T-cell (primary cell): ENCODE data around the gene CCDC32. TPM values are rescaled to one million over a fixed set of nuclear protein-coding genes. Genes with fewer than 3 reads are reported as not detected.

ENCODE experiments used
- ATAC-seq, 4 experiments: fragments of 200-7000 bp in 3 of 4; fragments of 150-1000 bp in 1 of 4; cut with Tn5 transposase; replicated peaks in 1 of 4; 1 replicate in 3 of 4; 2 replicates in 1 of 4; pipeline ENCODE4 v1.10.0; 2021; ENCODE audit warnings: moderate library complexity in 3 of 4, mild to moderate bottlenecking in 2 of 4, moderate number of reproducible peaks in 1 of 4
- CTCF ChIA-PET, 2 donors: fragments of 300-600 bp; sonication (Branson Sonifier 250); formaldehyde crosslinking; loops; one replicate each; lab custom pipeline; 2022; ENCODE audit warnings: antibody characterized with exemption in 2 of 2; lab: Charles Lee
- POLR2A ChIA-PET, 2 donors: fragments of 300-600 bp; sonication (Branson Sonifier 250); formaldehyde crosslinking; loops; one replicate each; lab custom pipeline; 2022; ENCODE audit warnings: antibody characterized with exemption in 2 of 2; lab: Charles Lee
- DNase-seq, 35 experiments: peaks; one replicate each; pipeline versions ENCODE4 v3.0.0 to v3.0.0-alpha.2; 2013 to 2023
- H3K27ac ChIP-seq: one replicate; pipeline ENCODE4 v1.5.1; 2013; ENCODE audit warnings: low read length
- H3K27me3 ChIP-seq, 2 experiments: replicated peaks in 1 of 2; 1 replicate in 1 of 2; 2 replicates in 1 of 2; pipeline versions ENCODE4 v1.6.1 to v1.7.0; 2013; ENCODE audit warnings: low read length in 1 of 2, mixed read lengths in 1 of 2; ENCODE audit not compliant: control insufficient read depth in 2 of 2, insufficient read depth in 2 of 2; ENCODE audit errors: extremely low read depth in 1 of 2
- H3K36me3 ChIP-seq, 2 donors: 1 replicate in 1 of 2; 2 replicates in 1 of 2; pipeline versions ENCODE4 v1.6.1 to v1.7.0; 2013; ENCODE audit warnings: low read length in 1 of 2; ENCODE audit not compliant: control insufficient read depth in 2 of 2, insufficient read depth in 1 of 2; ENCODE audit errors: extremely low read depth in 1 of 2
- H3K4me1 ChIP-seq, 2 experiments: 1 replicate in 1 of 2; 2 replicates in 1 of 2; pipeline versions ENCODE4 v1.6.1 to v1.7.0; 2013; ENCODE audit warnings: low read length in 2 of 2, mixed read lengths in 1 of 2; ENCODE audit not compliant: insufficient read depth in 2 of 2, control insufficient read depth in 1 of 2; ENCODE audit errors: extremely low read depth in 1 of 2
- H3K4me3 ChIP-seq, 2 donors: 1 replicate in 1 of 2; 2 replicates in 1 of 2; pipeline versions ENCODE4 v1.5.1 to v1.7.0; 2013; ENCODE audit warnings: mild to moderate bottlenecking in 2 of 2, low read length in 1 of 2, moderate library complexity in 1 of 2; ENCODE audit not compliant: control insufficient read depth in 1 of 2; ENCODE audit errors: extremely low read depth in 1 of 2
- H3K9me3 ChIP-seq: 2 replicates; pipeline ENCODE4 v1.7.0; 2013
- H3K27ac Mint-ChIP-seq, 2 donors: one replicate each; pipeline ENCODE4 v1.8.0; 2020 to 2021; ENCODE audit warnings: mild to moderate bottlenecking in 2 of 2, mixed read lengths in 2 of 2
- H3K27me3 Mint-ChIP-seq, 2 donors: one replicate each; pipeline ENCODE4 v1.8.0; 2021 to 2022; ENCODE audit warnings: mixed read lengths in 2 of 2
- H3K36me3 Mint-ChIP-seq: one replicate; pipeline ENCODE4 v1.8.0; 2021; ENCODE audit warnings: mixed read lengths
- H3K4me1 Mint-ChIP-seq, 3 donors: one replicate each; pipeline ENCODE4 v1.8.0; 2020 to 2022; ENCODE audit warnings: mixed read lengths in 3 of 3, mild to moderate bottlenecking in 1 of 3
- H3K4me3 Mint-ChIP-seq, 3 donors: one replicate each; pipeline ENCODE4 v1.8.0; 2020 to 2022; ENCODE audit warnings: mild to moderate bottlenecking in 3 of 3, mixed read lengths in 3 of 3, moderate library complexity in 3 of 3
- H3K9me3 Mint-ChIP-seq, 3 donors: one replicate each; pipeline ENCODE4 v1.8.0; 2020 to 2022; ENCODE audit warnings: mixed read lengths in 3 of 3
- WGBS: methylation state at CpG from one replicate; pipeline ENCODE4 v1.1.5; 2013; ENCODE audit warnings: missing lambda C conversion rate; ENCODE audit not compliant: insufficient coverage; 5-methylcytosine and 5-hydroxymethylcytosine counted together
- total RNA-seq, 35 experiments: library from RNA in 6 of 35; stranded (reverse) in 6 of 35; fragments of 120-200 nt in 1 of 35; gene quantifications; one replicate each; pipeline versions ENCODE4 v1.2.1 to v1.2.4 and lab custom pipeline; 2013 to 2026

The CCDC32 gene
- total RNA-seq, 5 donors from 2014 or later (not counting 1 experiment from before 2014, with no cell fraction given) = 19.9 to 31.5 (median 27.2) TPM

DNA sequence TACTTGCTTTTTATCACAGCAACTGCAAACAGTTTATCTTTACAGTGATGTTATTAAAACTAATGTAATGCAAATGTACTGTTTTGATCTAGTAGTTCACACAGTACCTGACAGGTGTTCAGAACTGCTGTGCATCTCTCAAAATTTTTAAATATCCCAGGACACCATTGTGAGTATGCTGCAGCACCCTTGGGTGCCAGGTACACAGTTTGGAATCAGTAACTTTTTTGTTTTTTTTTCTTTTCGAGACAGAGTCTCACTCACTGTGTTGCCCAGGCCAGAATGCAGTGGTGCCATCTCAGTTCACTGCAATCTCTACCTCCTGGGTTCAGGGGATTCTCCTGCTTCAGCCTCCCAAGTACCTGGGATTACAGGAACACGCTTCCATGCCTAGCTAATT, 32.2 kb upstream of the CCDC32 start:
- CTCF ChIA-PET = interaction anchor here in 1 of 2 donors (0.7 kb wide), 1 partner anchor 295 kb away, joined by 8 read pairs; no protein-coding TSS in a partner anchor
- Mint-ChIP-seq H3K4me1 (peaks cover 17 to 26% (median 25%) of the 10 kb centered on the region in 3 donors), H3K9me3 (no peaks in the 10 kb centered on the region), H3K4me3 (no peak overlapping the region), H3K27me3 (peaks cover 4% of the 10 kb centered on the region in 2 donors), H3K27ac (no peak overlapping the region), H3K36me3 (no peaks in the 10 kb centered on the region)
- H3K4me3 ChIP-seq = no peak overlapping the region
- H3K27ac ChIP-seq = no peak overlapping the region
- H3K9me3 ChIP-seq = no peaks in the 10 kb centered on the region
- POLR2A ChIA-PET = no interaction called here
- H3K36me3 ChIP-seq = no peaks in the 10 kb centered on the region
- 100% methylated on average over 1 of the region's 2 CpGs for WGBS
- peaks cover 0 to 6% of the 10 kb centered on the region in 2 experiments for H3K27me3 ChIP-seq
- ATAC-seq = no peak
- no peak for DNase-seq
- peaks cover 6 to 7% of the 10 kb centered on the region in 2 experiments for H3K4me1 ChIP-seq

DNA sequence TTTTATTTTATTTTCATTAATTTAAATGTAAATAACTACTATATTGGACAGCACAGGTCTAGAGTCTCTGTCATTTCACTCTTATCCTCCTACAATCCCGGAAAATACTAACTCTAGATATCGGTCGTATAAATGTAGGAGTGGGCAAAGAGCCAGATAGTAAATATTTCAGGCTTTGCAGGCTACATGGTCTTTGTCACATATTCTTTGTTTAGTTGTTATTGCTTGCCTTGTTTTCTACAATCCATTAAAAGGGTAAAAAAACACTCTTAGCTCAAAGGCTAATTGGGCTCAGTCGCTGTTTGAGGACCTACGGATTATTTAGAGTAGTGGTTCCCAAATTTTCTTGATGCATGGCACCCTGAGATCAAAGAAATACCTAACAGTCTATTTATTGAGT, 30.9 kb upstream of the CCDC32 start:
- Histone ChIP-seq H3K4me1 (peaks cover 6 to 7% of the 10 kb centered on the region in 2 experiments), H3K27ac (no peak overlapping the region), H3K36me3 (no peaks in the 10 kb centered on the region), H3K27me3 (peaks cover 0 to 6% of the 10 kb centered on the region in 2 experiments), H3K9me3 (no peaks in the 10 kb centered on the region), H3K4me3 (no peak overlapping the region)
- Mint-ChIP-seq H3K27me3 (peaks cover 4% of the 10 kb centered on the region in 2 donors), H3K27ac (no peak overlapping the region), H3K4me3 (no peak overlapping the region), H3K36me3 (no peaks in the 10 kb centered on the region), H3K4me1 (peaks cover 17 to 27% (median 26%) of the 10 kb centered on the region in 3 donors), H3K9me3 (no peaks in the 10 kb centered on the region)
- DNase-seq = no peak
- POLR2A ChIA-PET = interaction anchor here in 1 of 2 donors (0.6 kb wide), 1 partner anchor 30 kb away, joined by 5 read pairs; no protein-coding TSS in a partner anchor
- CTCF ChIA-PET = no interaction called here
- ATAC-seq = no peak
- no CpG with 5 or more reads among the region's 5 CpGs for WGBS

- peak overlapping the region; percentile 85 to 99 (median 90) for H3K4me3 Mint-ChIP-seq
- no peak overlapping the region for H3K27ac ChIP-seq
- peaks cover 4% of the 10 kb centered on the region in 2 donors for H3K27me3 Mint-ChIP-seq
- H3K9me3 ChIP-seq = no peaks in the 10 kb centered on the region
- H3K36me3 ChIP-seq = no peaks in the 10 kb centered on the region
- DNase-seq (no peak), ATAC-seq (no peak)
- POLR2A ChIA-PET = interaction anchor here in 1 of 2 donors (0.6 kb wide), 1 partner anchor 209 kb away, joined by 4 read pairs; no protein-coding TSS in a partner anchor
- H3K9me3 Mint-ChIP-seq = no peaks in the 10 kb centered on the region
- CTCF ChIA-PET = interaction anchor here in 1 of 2 donors (0.9 kb wide), 1 partner anchor 26 kb away, joined by 4 read pairs; the partner anchor contains the start of gene RPUSD2
- H3K27me3 ChIP-seq = peaks cover 0 to 6% of the 10 kb centered on the region in 2 experiments
- WGBS = 59% methylated on average over 4 of the region's 5 CpGs
- H3K4me3 ChIP-seq = no peak overlapping the region
- no peaks in the 10 kb centered on the region for H3K36me3 Mint-ChIP-seq
- peaks cover 6 to 10% of the 10 kb centered on the region in 2 experiments for H3K4me1 ChIP-seq
- H3K27ac Mint-ChIP-seq = no peak overlapping the region
- H3K4me1 Mint-ChIP-seq = peaks cover 21 to 31% (median 29%) of the 10 kb centered on the region in 3 donors
Observed at GRCh38 chr15:40595219-40595618, 30.4 kb upstream of the CCDC32 start.

DNA sequence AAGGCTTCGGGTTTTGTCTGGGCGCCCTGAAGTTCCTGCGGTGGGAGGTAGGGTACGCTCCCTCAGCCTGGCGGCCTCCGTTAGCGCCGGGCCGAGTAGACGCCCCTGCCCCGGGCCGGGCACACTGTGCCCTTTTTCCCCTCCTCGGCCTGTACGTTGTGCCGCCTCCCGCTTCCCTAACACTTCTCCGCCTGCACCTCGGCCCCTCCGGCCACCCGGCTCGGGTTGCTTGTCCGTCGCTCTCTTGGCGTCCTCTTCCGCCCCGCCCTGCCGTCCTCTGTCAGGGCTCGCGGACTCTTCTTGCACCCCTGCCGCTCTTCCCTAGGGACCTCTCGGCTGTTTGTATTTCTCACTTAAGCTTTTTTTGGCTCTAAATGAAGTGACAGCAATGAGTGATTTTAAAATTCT, 29.6 kb upstream of the CCDC32 start:
- Histone ChIP-seq H3K27me3 (peaks cover 0 to 6% of the 10 kb centered on the region in 2 experiments), H3K9me3 (no peaks in the 10 kb centered on the region), H3K36me3 (no peaks in the 10 kb centered on the region), H3K27ac (peak overlapping the region; percentile 89), H3K4me3 (peak overlapping the region; percentile 68 to 96), H3K4me1 (peaks cover 6 to 16% of the 10 kb centered on the region in 2 experiments)
- Mint-ChIP-seq H3K27me3 (peaks cover 4% of the 10 kb centered on the region in 2 donors), H3K9me3 (no peaks in the 10 kb centered on the region), H3K4me1 (peaks cover 26 to 36% (median 31%) of the 10 kb centered on the region in 3 donors), H3K4me3 (peak overlapping the region; percentile 85 to 99 (median 90)), H3K27ac (peak overlapping the region; percentile 25 to 99), H3K36me3 (no peaks in the 10 kb centered on the region)
- peak; percentile 48 to 60 (median 52) for ATAC-seq
- no peak for DNase-seq
- POLR2A ChIA-PET = no interaction called here
- WGBS = under 1% methylated on average over 23 of the region's 31 CpGs
- CTCF ChIA-PET = interaction anchor here in 1 of 2 donors (0.9 kb wide), 1 partner anchor 25 kb away, joined by 4 read pairs; the partner anchor contains the start of gene RPUSD2

DNA sequence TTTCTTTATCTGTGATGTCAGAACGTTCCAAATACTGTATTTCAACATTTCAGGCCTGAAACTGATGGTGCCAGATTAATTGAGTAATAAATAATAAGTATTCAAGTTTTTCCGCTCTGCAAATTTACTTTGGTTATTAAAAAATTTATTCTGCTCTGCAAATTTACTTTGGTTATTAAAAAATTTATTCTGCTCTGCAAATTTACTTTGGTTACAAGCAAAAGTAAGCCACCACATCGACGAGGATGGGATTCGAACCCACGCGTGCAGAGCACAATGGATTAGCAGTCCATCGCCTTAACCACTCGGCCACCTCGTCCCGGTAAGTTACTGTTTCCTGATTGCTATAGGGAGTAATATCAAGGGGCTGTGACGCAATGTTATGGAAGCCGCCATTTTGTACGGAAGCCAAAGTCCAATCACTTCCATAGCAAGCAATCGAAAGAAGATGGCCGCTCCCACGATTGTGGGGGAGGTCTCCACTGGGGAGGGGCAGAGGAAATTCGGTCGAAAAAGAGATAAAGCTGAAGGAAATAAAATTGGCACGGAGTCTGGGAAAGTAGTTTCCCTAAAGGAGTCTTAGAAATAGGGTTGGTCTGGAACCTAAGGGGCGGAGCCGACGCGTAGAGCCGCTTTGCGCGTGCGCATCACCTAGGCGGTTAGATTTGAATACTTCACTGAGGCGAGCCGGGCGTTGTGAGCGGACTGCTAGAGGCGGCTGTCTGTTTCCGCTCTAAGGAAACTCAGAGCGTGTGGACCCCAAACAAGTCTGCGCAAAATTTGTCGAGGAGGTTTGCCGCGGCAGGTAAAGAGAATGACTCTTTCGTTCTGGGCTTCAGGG, 29.0 kb upstream of the CCDC32 start, which contains the start of gene KNL1:
Gene KNL1 (plus strand): TSS at position 662 of the 841 bp plus-strand sequence. CDS start 8,683 bp downstream, outside the sequence.
- Histone ChIP-seq H3K27ac (peak within 1 kb of the TSS; percentile 89), H3K27me3 (peaks cover 0 to 6% of the 10 kb centered on the region in 2 experiments), H3K4me3 (peak within 1 kb of the TSS; percentile 68 to 96), H3K9me3 (no peaks in the 10 kb centered on the region), H3K4me1 (peaks cover 6 to 16% of the 10 kb centered on the region in 2 experiments), H3K36me3 (no peaks in the 10 kb centered on the region)
- Mint-ChIP-seq H3K27me3 (peaks cover 4% of the 10 kb centered on the region in 2 donors), H3K4me1 (peaks cover 27 to 36% (median 31%) of the 10 kb centered on the region in 3 donors), H3K36me3 (no peaks in the 10 kb centered on the region), H3K4me3 (peak within 1 kb of the TSS; percentile 85 to 99 (median 90)), H3K9me3 (no peaks in the 10 kb centered on the region), H3K27ac (peak within 1 kb of the TSS; percentile 95 to 99)
- POLR2A ChIA-PET = interaction anchor here in 1 of 2 donors (0.5 kb wide), 1 partner anchor 24 kb away, joined by 4 read pairs; no protein-coding TSS in a partner anchor
- DNase-seq (peak; percentile 68 to 94 (median 81)), ATAC-seq (peak; percentile 83 to 87 (median 86))
- WGBS = under 1% methylated on average over 31 of the region's 41 CpGs
- CTCF ChIA-PET = interaction anchor here (0.7 to 1.2 kb wide), 6 partner anchors 8 to 652 kb away, joined by 3 to 6 read pairs (median 3); partner anchors contain the start of genes CCDC32 (in 1 of the 2), DNAJC17 (in 1 of the 2), RPUSD2 (in 1 of the 2) and ZFYVE19 (in 1 of the 2)
